Activated CD8-positive, alpha-beta memory T cell treated with anti-CD3 and anti-CD28 coated beads, Interleukin-2, amount 10 ng/mL, durations not matched to agents 7 days and 5 days (primary cell): Measurements from ENCODE around the gene PPP2R5B. TPM values are rescaled to one million over a fixed set of nuclear protein-coding genes. Genes with fewer than 3 reads are reported as not detected.
A peak's percentile ranks its signal among the peaks of the same experiment; 100 is the strongest.

ENCODE experiments used
- ATAC-seq: fragments of 150-1000 bp; cut with Tn5 transposase; one replicate; pipeline ENCODE4 v1.10.0; 2021; ENCODE audit warnings: moderate library complexity
- CTCF ChIA-PET: fragments of 350-600 bp; sonication (Branson Sonifier 250); formaldehyde crosslinking; loops from one replicate; lab custom pipeline; 2021; ENCODE audit warnings: antibody characterized with exemption; lab: Charles Lee
- DNase-seq: peaks from one replicate; pipeline ENCODE4 v3.0.0-alpha.2; 2020
- H3K27ac Mint-ChIP-seq: one replicate; pipeline ENCODE4 v1.8.0; 2021; ENCODE audit warnings: mild to moderate bottlenecking, mixed read lengths
- H3K27me3 Mint-ChIP-seq: one replicate; pipeline ENCODE4 v1.8.0; 2021; ENCODE audit warnings: mixed read lengths
- H3K36me3 Mint-ChIP-seq: one replicate; pipeline ENCODE4 v1.8.0; 2021; ENCODE audit warnings: mild to moderate bottlenecking, mixed read lengths
- H3K4me1 Mint-ChIP-seq: one replicate; pipeline ENCODE4 v1.8.0; 2021; ENCODE audit warnings: mixed read lengths
- H3K4me3 Mint-ChIP-seq: one replicate; pipeline ENCODE4 v1.8.0; 2021; ENCODE audit warnings: mild to moderate bottlenecking, moderate library complexity, mixed read lengths
- H3K9me3 Mint-ChIP-seq: one replicate; pipeline ENCODE4 v1.8.0; 2022; ENCODE audit warnings: low read depth, mixed read lengths
- total RNA-seq, 2 experiments: library from RNA; stranded (reverse); gene quantifications; one replicate each; pipeline ENCODE4 v1.2.3, GENCODE V29; 2021

The PPP2R5B gene
- total RNA-seq, 2 experiments from 2014 or later: 11.7 to 12.3 TPM

- no peak overlapping the region for H3K4me3 Mint-ChIP-seq
- H3K9me3 Mint-ChIP-seq: no peaks in the 10 kb centered on the region
- DNase-seq: no peak
- ATAC-seq: no peak
- H3K36me3 Mint-ChIP-seq: peaks cover 6% of the 10 kb centered on the region
- CTCF ChIA-PET: interaction anchor here (31.3 kb wide), 1 partner anchor 46 kb away, joined by 1163 read pairs; the partner anchor contains the start of gene CDC42BPG
- no peak overlapping the region for H3K27ac Mint-ChIP-seq
- H3K27me3 Mint-ChIP-seq: no peaks in the 10 kb centered on the region
- H3K4me1 Mint-ChIP-seq: peaks cover 11% of the 10 kb centered on the region
These were observed 22.2 kb upstream of the PPP2R5B start for GRCh38 chr11:64902102-64902900.

- CTCF ChIA-PET: no interaction called here
- Mint-ChIP-seq H3K9me3 (no peaks in the 10 kb centered on the region), H3K27me3 (no peaks in the 10 kb centered on the region), H3K36me3 (peaks cover 6% of the 10 kb centered on the region), H3K4me3 (no peak overlapping the region), H3K4me1 (peaks cover 11% of the 10 kb centered on the region), H3K27ac (no peak overlapping the region)
- DNase-seq (no peak), ATAC-seq (no peak)
These were observed 21.1 kb upstream of the PPP2R5B start for GRCh38 chr11:64903291-64903833.

- H3K36me3 Mint-ChIP-seq: peaks cover 3% of the 10 kb centered on the region
- no peak overlapping the region for H3K27ac Mint-ChIP-seq
- H3K4me3 Mint-ChIP-seq: no peak overlapping the region
- ATAC-seq (no peak), DNase-seq (no peak)
- no peaks in the 10 kb centered on the region for H3K9me3 Mint-ChIP-seq
- CTCF ChIA-PET: interaction anchor here (1.2 kb wide), 1 partner anchor 11 kb away, joined by 3 read pairs; no protein-coding TSS in a partner anchor
- no peaks in the 10 kb centered on the region for H3K27me3 Mint-ChIP-seq
- H3K4me1 Mint-ChIP-seq: peaks cover 6% of the 10 kb centered on the region
These were observed 18.8 kb upstream of the PPP2R5B start for GRCh38 chr11:64905516-64906313.

GRCh38 chr11:64906314-64906635 lies 18.2 kb upstream of the PPP2R5B start:
- DNase-seq: no peak
- H3K27ac Mint-ChIP-seq: no peak overlapping the region
- H3K27me3 Mint-ChIP-seq: no peaks in the 10 kb centered on the region
- H3K36me3 Mint-ChIP-seq: peaks cover 6% of the 10 kb centered on the region
- ATAC-seq: no peak
- no peak overlapping the region for H3K4me3 Mint-ChIP-seq
- CTCF ChIA-PET: interaction anchor here (1.2 kb wide), 1 partner anchor 12 kb away, joined by 3 read pairs; no protein-coding TSS in a partner anchor
- peaks cover 3% of the 10 kb centered on the region for H3K4me1 Mint-ChIP-seq
- H3K9me3 Mint-ChIP-seq: no peaks in the 10 kb centered on the region

- DNase-seq (no peak), ATAC-seq (no peak)
- Mint-ChIP-seq H3K4me1 (no peaks in the 10 kb centered on the region), H3K27me3 (no peaks in the 10 kb centered on the region), H3K4me3 (no peak overlapping the region), H3K9me3 (no peaks in the 10 kb centered on the region), H3K27ac (no peak overlapping the region), H3K36me3 (peaks cover 7% of the 10 kb centered on the region)
- CTCF ChIA-PET: no interaction called here
These were observed 15.7 kb upstream of the PPP2R5B start for GRCh38 chr11:64908766-64909165.

- H3K27ac Mint-ChIP-seq: no peak overlapping the region
- no peaks in the 10 kb centered on the region for H3K4me1 Mint-ChIP-seq
- no peaks in the 10 kb centered on the region for H3K9me3 Mint-ChIP-seq
- no peak for ATAC-seq
- no peaks in the 10 kb centered on the region for H3K27me3 Mint-ChIP-seq
- no peak for DNase-seq
- CTCF ChIA-PET: no interaction called here
- peaks cover 7% of the 10 kb centered on the region for H3K36me3 Mint-ChIP-seq
- H3K4me3 Mint-ChIP-seq: no peak overlapping the region
These were observed 14.7 kb upstream of the PPP2R5B start for GRCh38 chr11:64909653-64910343.

GRCh38 chr11:64910451-64911093 lies 13.9 kb upstream of the PPP2R5B start:
- H3K4me1 Mint-ChIP-seq: no peaks in the 10 kb centered on the region
- ATAC-seq: no peak
- DNase-seq: no peak
- no peak overlapping the region for H3K27ac Mint-ChIP-seq
- H3K4me3 Mint-ChIP-seq: no peak overlapping the region
- H3K27me3 Mint-ChIP-seq: no peaks in the 10 kb centered on the region
- CTCF ChIA-PET: no interaction called here
- no peaks in the 10 kb centered on the region for H3K9me3 Mint-ChIP-seq
- H3K36me3 Mint-ChIP-seq: peaks cover 4% of the 10 kb centered on the region

- H3K4me1 Mint-ChIP-seq: peaks cover 4% of the 10 kb centered on the region
- no peaks in the 10 kb centered on the region for H3K27me3 Mint-ChIP-seq
- no peak for ATAC-seq
- H3K27ac Mint-ChIP-seq: no peak overlapping the region
- H3K9me3 Mint-ChIP-seq: no peaks in the 10 kb centered on the region
- DNase-seq: no peak
- CTCF ChIA-PET: interaction anchor here (1.2 to 2.6 kb wide), 2 partner anchors 41 to 63 kb away, joined by 3 to 8 read pairs; no protein-coding TSS in a partner anchor
- H3K36me3 Mint-ChIP-seq: peaks cover 4% of the 10 kb centered on the region
- no peak overlapping the region for H3K4me3 Mint-ChIP-seq
These were observed 13.3 kb upstream of the PPP2R5B start for GRCh38 chr11:64911142-64911541.

GRCh38 chr11:64911689-64912088 lies 12.8 kb upstream of the PPP2R5B start:
- CTCF ChIA-PET: interaction anchor here (1.2 to 2.6 kb wide), 3 partner anchors 42 to 117 kb away, joined by 3 to 8 read pairs (median 3); no protein-coding TSS in a partner anchor
- Mint-ChIP-seq H3K27me3 (no peaks in the 10 kb centered on the region), H3K4me1 (peaks cover 7% of the 10 kb centered on the region), H3K9me3 (no peaks in the 10 kb centered on the region), H3K4me3 (no peak overlapping the region), H3K27ac (no peak overlapping the region), H3K36me3 (peaks cover 4% of the 10 kb centered on the region)
- ATAC-seq (no peak), DNase-seq (no peak)

GRCh38 chr11:64913171-64913727 lies 11.2 kb upstream of the PPP2R5B start:
- H3K4me3 Mint-ChIP-seq: no peak overlapping the region
- H3K9me3 Mint-ChIP-seq: no peaks in the 10 kb centered on the region
- H3K36me3 Mint-ChIP-seq: peaks cover 4% of the 10 kb centered on the region
- no peak overlapping the region for H3K27ac Mint-ChIP-seq
- peaks cover 17% of the 10 kb centered on the region for H3K4me1 Mint-ChIP-seq
- no peaks in the 10 kb centered on the region for H3K27me3 Mint-ChIP-seq
- DNase-seq (no peak), ATAC-seq (no peak)
- CTCF ChIA-PET: interaction anchor here (1.3 to 2.6 kb wide), 2 partner anchors 65 to 115 kb away, joined by 3 to 8 read pairs; no protein-coding TSS in a partner anchor

GRCh38 chr11:64914123-64914522 lies 10.4 kb upstream of the PPP2R5B start:
- peaks cover 18% of the 10 kb centered on the region for H3K4me1 Mint-ChIP-seq
- peaks cover 4% of the 10 kb centered on the region for H3K36me3 Mint-ChIP-seq
- DNase-seq: no peak
- no peaks in the 10 kb centered on the region for H3K9me3 Mint-ChIP-seq
- no peaks in the 10 kb centered on the region for H3K27me3 Mint-ChIP-seq
- CTCF ChIA-PET: no interaction called here
- no peak overlapping the region for H3K27ac Mint-ChIP-seq
- no peak overlapping the region for H3K4me3 Mint-ChIP-seq
- no peak for ATAC-seq

- Mint-ChIP-seq H3K27ac (peak overlapping the region; percentile 92), H3K4me3 (peak overlapping the region; percentile 88)
These were observed 9.1 kb upstream of the PPP2R5B start for GRCh38 chr11:64915376-64915887.

More at GRCh38 chr11:64915376-64915887, 9.1 kb upstream of the PPP2R5B start:
- no peak for DNase-seq
- H3K9me3 Mint-ChIP-seq: no peaks in the 10 kb centered on the region
- ATAC-seq: no peak
- H3K27me3 Mint-ChIP-seq: no peaks in the 10 kb centered on the region
- H3K4me1 Mint-ChIP-seq: peaks cover 18% of the 10 kb centered on the region
- peaks cover 4% of the 10 kb centered on the region for H3K36me3 Mint-ChIP-seq
- CTCF ChIA-PET: interaction anchor here (1.1 to 1.2 kb wide), 2 partner anchors 21 to 27 kb away, joined by 4 to 6 read pairs; no protein-coding TSS in a partner anchor
